GM23248 (cell line): ENCODE measurements around the gene COQ8B.

Source experiments
- EZH2 ChIP-seq: fragments of 200-600 bp; sonication (generic); IDR thresholded peaks from 2 replicates; pipeline ENCODE4 v1.6.1; 2018; ENCODE audit warnings: antibody characterized with exemption, mild to moderate bottlenecking; ENCODE audit not compliant: insufficient read depth, poor library complexity, severe bottlenecking
- EZH2phosphoT487 ChIP-seq: fragments of 200-600 bp; sonication (generic); IDR thresholded peaks from 2 replicates; pipeline ENCODE4 v1.6.1; 2018; ENCODE audit warnings: antibody characterized with exemption, moderate library complexity, mild to moderate bottlenecking, low read depth; ENCODE audit not compliant: insufficient read depth

- TF ChIP-seq EZH2 = no peak
- no peak for TF ChIP-seq EZH2phosphoT487
These were observed 18.5 kb upstream of the COQ8B start for GRCh38 chr19:40735013-40735771.
